ENCODE data around the gene GATA5.

DNA sequence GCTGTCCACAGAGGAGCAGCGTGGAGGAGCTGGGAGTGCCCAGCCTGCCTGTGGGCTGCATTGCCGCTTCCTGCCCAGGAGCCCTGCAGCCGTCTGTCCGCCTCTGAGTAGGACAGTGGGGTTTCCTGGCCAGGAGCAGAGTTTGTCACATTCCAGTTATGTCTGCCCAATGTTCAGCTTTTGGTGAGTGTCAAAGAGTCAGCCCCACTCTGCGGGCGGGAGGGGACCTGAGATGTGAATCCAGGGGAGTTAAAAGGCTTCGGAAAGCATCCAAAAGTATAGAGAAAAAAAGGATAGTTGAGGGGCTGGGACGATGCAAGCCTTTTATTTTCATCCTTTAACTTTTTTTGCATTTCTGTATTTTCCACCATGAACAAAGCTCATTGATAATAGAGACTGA is 7.2 kb upstream of the GATA5 start:
- TF ChIP-seq SUZ12 (IDR thresholded peaks at IDR 0.05) (no peak), FOXA1 (IDR thresholded peaks at IDR 0.05) (no peak), BHLHE40 (IDR thresholded peaks at IDR 0.05; ENCODE audit: borderline replicate concordance) (no peak), L3MBTL2 (conservative IDR thresholded peaks at IDR 0.05) (no peak), LEF1 (IDR thresholded peaks at IDR 0.05; ENCODE audit: borderline replicate concordance) (no peak), ARNT (IDR thresholded peaks at IDR 0.05) (no peak), TARDBP (IDR thresholded peaks at IDR 0.05) (no peak), NFRKB (IDR thresholded peaks at IDR 0.05) (no peak), FOXK2 (IDR thresholded peaks at IDR 0.05) (no peak), SP1 (IDR thresholded peaks at IDR 0.05) (no peak), FOXM1 (IDR thresholded peaks at IDR 0.05; ENCODE audit: borderline replicate concordance) (no peak), ZNF384 (IDR thresholded peaks at IDR 0.05) (no peak), ELF4 (IDR thresholded peaks at IDR 0.05) (no peak)
- TF ChIP-seq, protein P1, sequence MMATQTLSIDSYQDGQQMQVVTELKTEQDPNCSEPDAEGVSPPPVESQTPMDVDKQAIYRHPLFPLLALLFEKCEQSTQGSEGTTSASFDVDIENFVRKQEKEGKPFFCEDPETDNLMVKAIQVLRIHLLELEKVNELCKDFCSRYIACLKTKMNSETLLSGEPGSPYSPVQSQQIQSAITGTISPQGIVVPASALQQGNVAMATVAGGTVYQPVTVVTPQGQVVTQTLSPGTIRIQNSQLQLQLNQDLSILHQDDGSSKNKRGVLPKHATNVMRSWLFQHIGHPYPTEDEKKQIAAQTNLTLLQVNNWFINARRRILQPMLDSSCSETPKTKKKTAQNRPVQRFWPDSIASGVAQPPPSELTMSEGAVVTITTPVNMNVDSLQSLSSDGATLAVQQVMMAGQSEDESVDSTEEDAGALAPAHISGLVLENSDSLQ (IDR thresholded peaks at IDR 0.05) = no peak

All from HEK293T (cell line).